Activated T-helper 2 cell treated with anti-CD3 and anti-CD28 coated beads, Interferon-gamma antibody, Interleukin-2, Interleukin-4, amounts not matched to agents 10 μg/mL and 5 μg/mL and 100 μg/mL, durations not matched to agents 14 hours and 24 hours and 36 hours (primary cell): Measurements from ENCODE around the gene INPP4A. TPM values are rescaled to one million over a fixed set of nuclear protein-coding genes. Genes with fewer than 3 reads are reported as not detected.

Experiments used
- DNase-seq: peaks from one replicate; pipeline ENCODE4 v3.0.0; 2021; ENCODE audit warnings: low spot score
- H3K27ac Mint-ChIP-seq: one replicate; pipeline ENCODE4 v1.8.0; 2021; ENCODE audit warnings: mixed read lengths
- H3K27me3 Mint-ChIP-seq: one replicate; pipeline ENCODE4 v1.8.0; 2021; ENCODE audit warnings: low read depth, mixed read lengths
- H3K36me3 Mint-ChIP-seq: one replicate; pipeline ENCODE4 v1.8.0; 2021; ENCODE audit warnings: low read depth, mixed read lengths
- H3K4me1 Mint-ChIP-seq: one replicate; pipeline ENCODE4 v1.8.0; 2021; ENCODE audit warnings: low read depth, mixed read lengths
- H3K4me3 Mint-ChIP-seq: one replicate; pipeline ENCODE4 v1.8.0; 2021; ENCODE audit warnings: low read depth, mild to moderate bottlenecking, moderate library complexity, mixed read lengths
- H3K9me3 Mint-ChIP-seq: one replicate; pipeline ENCODE4 v1.8.0; 2021; ENCODE audit warnings: mixed read lengths
- intact Hi-C: fragments of 100-400 bp; cut with micrococcal nuclease; formaldehyde crosslinking; loops from one replicate; pipeline ENCODE4 v1.15.1; 2023
- total RNA-seq: library from RNA; stranded (reverse); gene quantifications from 2 replicates; pipeline ENCODE4 v1.2.3, GENCODE V29; 2022

Gene INPP4A
- total RNA-seq, 1 donor from 2014 or later = 35.9 TPM

- Mint-ChIP-seq H3K9me3 (no peaks in the 10 kb centered on the region), H3K27me3 (no peaks in the 10 kb centered on the region), H3K4me1 (peaks cover 67% of the 10 kb centered on the region), H3K36me3 (peaks cover 25% of the 10 kb centered on the region), H3K4me3 (no peak overlapping the region), H3K27ac (no peak overlapping the region)
- no peak for DNase-seq
- intact Hi-C loops = loop anchor here (2.0 to 5.0 kb wide), 2 partner anchors 27 to 37 kb away; no protein-coding TSS in a partner anchor
Measured at GRCh38 chr2:98509542-98510321, 65.1 kb downstream of the INPP4A start.

GRCh38 chr2:98510322-98510662 lies 65.6 kb downstream of the INPP4A start:
- H3K27me3 Mint-ChIP-seq = no peaks in the 10 kb centered on the region
- no peaks in the 10 kb centered on the region for H3K9me3 Mint-ChIP-seq
- intact Hi-C loops = no loop called here
- H3K4me1 Mint-ChIP-seq = peaks cover 68% of the 10 kb centered on the region
- peaks cover 24% of the 10 kb centered on the region for H3K36me3 Mint-ChIP-seq
- no peak overlapping the region for H3K27ac Mint-ChIP-seq
- H3K4me3 Mint-ChIP-seq = no peak overlapping the region
- DNase-seq = no peak

DNA sequence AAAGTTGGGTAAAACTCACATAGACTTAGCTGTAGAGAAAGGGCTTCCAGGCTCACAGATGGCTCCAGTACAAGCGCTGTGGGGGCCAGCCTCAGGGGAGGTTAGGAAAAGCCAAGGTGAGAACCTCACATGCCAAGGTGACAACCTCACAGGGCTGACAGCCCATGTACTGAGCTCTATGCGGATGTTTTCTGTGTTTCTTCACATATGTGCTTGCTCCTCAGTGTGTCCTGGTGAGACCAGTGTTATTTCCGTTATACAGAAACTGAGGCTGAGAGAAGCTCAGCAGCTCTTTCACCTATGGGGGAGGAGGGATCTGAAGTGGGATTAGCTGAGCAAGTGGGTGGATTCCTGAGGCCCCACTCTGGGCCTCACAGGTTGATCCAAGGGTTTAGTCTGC lies 67.3 kb downstream of the INPP4A start:
- no peak for DNase-seq
- peaks cover 20% of the 10 kb centered on the region for H3K36me3 Mint-ChIP-seq
- intact Hi-C loops = no loop called here
- no peaks in the 10 kb centered on the region for H3K27me3 Mint-ChIP-seq
- no peaks in the 10 kb centered on the region for H3K9me3 Mint-ChIP-seq
- peaks cover 60% of the 10 kb centered on the region for H3K4me1 Mint-ChIP-seq
- no peak overlapping the region for H3K4me3 Mint-ChIP-seq
- H3K27ac Mint-ChIP-seq = no peak overlapping the region

DNA sequence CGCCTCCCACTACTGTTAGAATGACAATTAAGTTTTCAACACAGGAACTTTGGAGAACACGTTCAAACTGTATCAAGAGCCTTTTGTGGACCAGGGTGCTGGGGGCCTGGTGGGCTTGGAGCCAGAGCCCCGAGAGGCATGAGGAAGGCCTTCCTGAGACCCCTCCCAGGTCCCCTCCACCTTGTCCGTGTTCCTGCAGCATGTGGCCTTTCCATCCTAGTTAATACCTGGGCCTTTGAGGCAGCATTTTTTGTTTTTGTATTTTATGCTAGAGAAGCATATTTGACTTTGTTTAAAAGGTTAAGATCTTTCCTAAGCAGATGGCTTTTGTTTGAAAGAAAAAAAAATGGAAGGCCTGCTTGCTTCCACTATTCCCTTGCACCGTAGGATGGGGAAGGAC lies 68.0 kb downstream of the INPP4A start:
- peaks cover 19% of the 10 kb centered on the region for H3K36me3 Mint-ChIP-seq
- no peaks in the 10 kb centered on the region for H3K9me3 Mint-ChIP-seq
- H3K4me1 Mint-ChIP-seq = peaks cover 62% of the 10 kb centered on the region
- no peaks in the 10 kb centered on the region for H3K27me3 Mint-ChIP-seq
- DNase-seq = no peak
- intact Hi-C loops = no loop called here
- H3K4me3 Mint-ChIP-seq = no peak overlapping the region
- no peak overlapping the region for H3K27ac Mint-ChIP-seq

- Mint-ChIP-seq H3K27me3 (no peaks in the 10 kb centered on the region), H3K9me3 (no peaks in the 10 kb centered on the region), H3K4me1 (peaks cover 56% of the 10 kb centered on the region), H3K4me3 (no peak overlapping the region), H3K36me3 (peaks cover 18% of the 10 kb centered on the region), H3K27ac (no peak overlapping the region)
- intact Hi-C loops = no loop called here
- DNase-seq = no peak
Measured at GRCh38 chr2:98514096-98514639, 69.5 kb downstream of the INPP4A start.

DNA sequence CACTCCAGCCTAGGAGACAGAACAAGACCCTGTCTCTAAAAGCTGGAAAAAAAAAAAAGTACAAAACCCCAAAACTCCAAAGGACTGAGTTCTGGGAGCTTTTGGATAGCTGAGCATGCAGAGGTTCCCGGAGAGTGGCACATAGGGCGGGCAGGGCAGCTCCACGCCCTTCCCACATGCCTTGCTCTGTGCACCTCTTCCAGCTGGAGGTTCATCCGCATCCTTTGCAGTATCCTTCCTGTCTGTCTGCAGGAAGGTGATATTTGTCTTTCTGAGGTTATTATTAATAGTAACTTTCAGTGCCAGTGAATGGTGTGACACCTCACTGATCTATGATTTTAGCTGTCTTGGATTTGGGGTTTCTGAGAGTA lies 70.2 kb downstream of the INPP4A start:
- intact Hi-C loops = no loop called here
- Mint-ChIP-seq H3K27ac (peak overlapping the region; percentile 62), H3K27me3 (no peaks in the 10 kb centered on the region), H3K36me3 (peaks cover 21% of the 10 kb centered on the region), H3K9me3 (no peaks in the 10 kb centered on the region), H3K4me3 (no peak overlapping the region), H3K4me1 (peaks cover 53% of the 10 kb centered on the region)
- DNase-seq = no peak

- intact Hi-C loops = no loop called here
- Mint-ChIP-seq H3K36me3 (peaks cover 18% of the 10 kb centered on the region), H3K4me3 (no peak overlapping the region), H3K27me3 (no peaks in the 10 kb centered on the region), H3K27ac (peak overlapping the region; percentile 62), H3K4me1 (peaks cover 50% of the 10 kb centered on the region), H3K9me3 (no peaks in the 10 kb centered on the region)
- no peak for DNase-seq
Measured at GRCh38 chr2:98515250-98515991, 70.8 kb downstream of the INPP4A start.

DNA sequence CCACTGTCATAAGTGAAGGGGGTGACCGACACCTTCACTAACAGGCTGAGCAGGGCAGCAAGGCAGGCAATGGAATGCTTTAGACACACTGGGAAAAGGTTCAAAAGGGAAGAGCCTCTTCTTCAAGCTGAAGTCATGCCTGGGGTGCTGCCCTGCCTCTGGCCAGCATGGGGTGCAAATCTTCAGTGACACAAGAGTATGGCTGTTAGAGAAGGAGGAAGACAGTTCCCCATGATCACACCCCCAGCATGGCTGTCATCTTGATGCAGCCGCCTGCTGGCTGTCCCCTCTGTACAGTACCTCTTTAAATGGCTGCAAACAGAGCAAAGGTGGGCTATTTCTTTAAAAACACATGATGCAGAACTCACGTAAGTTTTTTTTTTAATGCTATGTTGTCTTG lies 71.9 kb downstream of the INPP4A start:
- no peak for DNase-seq
- H3K36me3 Mint-ChIP-seq = peaks cover 26% of the 10 kb centered on the region
- intact Hi-C loops = no loop called here
- H3K4me1 Mint-ChIP-seq = peaks cover 48% of the 10 kb centered on the region
- H3K4me3 Mint-ChIP-seq = no peak overlapping the region
- no peak overlapping the region for H3K27ac Mint-ChIP-seq
- H3K27me3 Mint-ChIP-seq = no peaks in the 10 kb centered on the region
- no peaks in the 10 kb centered on the region for H3K9me3 Mint-ChIP-seq

DNA sequence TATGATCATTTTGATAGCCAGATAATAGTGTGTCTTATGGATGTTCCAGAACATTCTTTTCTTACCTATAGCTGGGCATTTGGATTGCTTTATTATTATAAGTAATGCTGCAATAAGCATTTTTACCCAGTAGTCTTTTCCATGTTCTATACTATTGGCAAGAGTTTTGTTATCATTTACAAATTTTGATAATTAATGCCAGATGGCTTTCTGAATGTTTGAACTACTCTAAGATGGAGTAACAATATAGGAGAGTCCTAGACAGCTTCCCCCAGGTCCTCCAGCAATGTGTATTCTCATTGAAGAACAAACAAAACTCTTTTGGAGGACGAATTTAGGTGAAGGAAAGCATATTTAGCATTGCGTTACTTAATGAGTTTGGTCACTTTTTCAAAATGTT lies 73.0 kb downstream of the INPP4A start:
- peaks cover 46% of the 10 kb centered on the region for H3K4me1 Mint-ChIP-seq
- peaks cover 32% of the 10 kb centered on the region for H3K36me3 Mint-ChIP-seq
- DNase-seq = no peak
- H3K4me3 Mint-ChIP-seq = no peak overlapping the region
- H3K27ac Mint-ChIP-seq = no peak overlapping the region
- no peaks in the 10 kb centered on the region for H3K27me3 Mint-ChIP-seq
- H3K9me3 Mint-ChIP-seq = no peaks in the 10 kb centered on the region
- intact Hi-C loops = loop anchor here (1.0 kb wide), 1 partner anchor 105 kb away; no protein-coding TSS in a partner anchor

DNA sequence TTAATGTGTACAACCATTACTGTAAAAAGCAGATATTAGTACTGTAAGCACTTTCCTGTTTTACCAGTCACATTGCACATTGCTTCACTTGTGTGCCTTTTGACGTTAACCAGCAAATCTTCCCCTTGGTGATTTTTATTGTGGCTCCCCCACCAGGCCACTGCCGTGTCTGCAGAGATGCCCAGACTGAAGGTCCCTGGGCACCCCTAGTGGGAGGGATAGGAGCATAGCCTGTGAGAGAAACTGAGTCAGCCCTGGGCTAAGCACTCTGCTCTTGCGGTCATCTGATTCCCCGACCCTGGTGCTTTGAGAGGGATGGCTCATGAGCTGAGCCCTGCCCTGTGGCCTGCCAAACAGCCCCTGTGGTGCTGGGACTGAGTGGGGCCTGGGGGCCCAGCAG lies 73.4 kb downstream of the INPP4A start:
- peak; percentile 23 for DNase-seq
- H3K4me3 Mint-ChIP-seq = no peak overlapping the region
- H3K27me3 Mint-ChIP-seq = no peaks in the 10 kb centered on the region
- H3K27ac Mint-ChIP-seq = no peak overlapping the region
- no peaks in the 10 kb centered on the region for H3K9me3 Mint-ChIP-seq
- H3K36me3 Mint-ChIP-seq = peaks cover 36% of the 10 kb centered on the region
- intact Hi-C loops = loop anchor here (1.0 kb wide), 1 partner anchor 106 kb away; no protein-coding TSS in a partner anchor
- peaks cover 44% of the 10 kb centered on the region for H3K4me1 Mint-ChIP-seq

DNA sequence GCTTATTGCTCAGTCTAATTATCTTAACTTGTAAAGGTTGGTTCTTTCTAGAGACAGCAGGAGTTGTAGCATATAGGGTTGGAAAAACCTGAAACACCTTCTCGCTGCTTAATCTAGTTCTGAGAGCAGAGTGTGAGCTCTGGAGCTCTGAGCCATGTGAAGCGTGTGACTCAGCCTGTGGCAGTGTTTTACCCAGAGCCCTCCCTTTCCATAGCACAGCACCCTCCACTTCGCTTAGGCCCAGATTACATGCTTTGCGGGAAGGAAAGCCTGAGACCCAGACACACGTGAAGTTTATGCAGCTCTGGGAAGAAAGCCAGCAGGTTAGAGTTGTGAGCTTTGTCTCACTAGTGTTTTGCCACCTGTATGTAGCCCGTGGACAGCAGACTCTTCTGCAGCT lies 74.5 kb downstream of the INPP4A start:
- H3K36me3 Mint-ChIP-seq = peaks cover 38% of the 10 kb centered on the region
- H3K9me3 Mint-ChIP-seq = no peaks in the 10 kb centered on the region
- DNase-seq = no peak
- intact Hi-C loops = no loop called here
- no peak overlapping the region for H3K27ac Mint-ChIP-seq
- H3K27me3 Mint-ChIP-seq = no peaks in the 10 kb centered on the region
- H3K4me1 Mint-ChIP-seq = peaks cover 33% of the 10 kb centered on the region
- H3K4me3 Mint-ChIP-seq = no peak overlapping the region

DNA sequence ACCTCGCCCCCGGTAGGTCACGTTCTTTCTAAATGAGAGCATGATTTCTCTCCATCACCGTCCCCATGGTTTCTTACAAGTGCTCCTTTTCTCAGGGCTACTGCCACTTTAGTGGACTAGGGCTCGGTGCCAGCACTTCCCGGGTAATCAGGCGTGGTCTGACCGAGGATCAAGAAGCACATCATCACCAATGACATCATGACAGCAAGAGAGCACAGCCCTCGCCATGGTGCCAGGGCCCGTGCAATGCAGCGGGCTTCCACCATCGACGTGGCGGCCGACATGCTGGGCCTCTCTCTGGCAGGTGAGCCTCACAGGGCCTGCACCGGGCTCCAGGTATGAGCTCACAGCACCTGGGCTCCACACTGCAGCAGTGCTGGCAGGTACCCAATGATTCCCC lies 75.2 kb downstream of the INPP4A start:
- intact Hi-C loops = no loop called here
- no peak for DNase-seq
- Mint-ChIP-seq H3K4me3 (no peak overlapping the region), H3K4me1 (peaks cover 28% of the 10 kb centered on the region), H3K9me3 (no peaks in the 10 kb centered on the region), H3K27ac (no peak overlapping the region), H3K36me3 (peaks cover 45% of the 10 kb centered on the region), H3K27me3 (no peaks in the 10 kb centered on the region)

- Mint-ChIP-seq H3K4me1 (peaks cover 23% of the 10 kb centered on the region), H3K36me3 (peaks cover 53% of the 10 kb centered on the region), H3K9me3 (no peaks in the 10 kb centered on the region), H3K27me3 (no peaks in the 10 kb centered on the region), H3K4me3 (no peak overlapping the region), H3K27ac (no peak overlapping the region)
- intact Hi-C loops = no loop called here
- no peak for DNase-seq
Measured at GRCh38 chr2:98520806-98521205, 76.1 kb downstream of the INPP4A start.
